Esophagus squamous epithelium (tissue), 5 donors: ENCODE measurements around the gene CENPA. TPM values are rescaled to one million over a fixed set of nuclear protein-coding genes. Genes with fewer than 3 reads are reported as not detected.
"Not testable (repeated sequence)": the region's sequence is repeated elsewhere in the genome, so short reads cannot be mapped to it uniquely, and the experiment has no call there.

Experiments used
- DNase-seq: peaks from one replicate; lab custom pipeline; 2025; lab: John Stamatoyannopoulos, UW
- H3K27ac ChIP-seq, 4 donors: fragments of 200-600 bp; sonication (generic); one replicate each; pipeline ENCODE4 v1.5.1; 2016 to 2019; ENCODE audit warnings: mild to moderate bottlenecking in 1 of 4
- H3K27me3 ChIP-seq, 4 donors: fragments of 200-600 bp; sonication (generic); 1 replicate in 3 of 4; 2 replicates in 1 of 4; pipeline versions ENCODE4 v1.5.1 to v1.6.0; 2017 to 2021; ENCODE audit warnings: antibody characterized with exemption in 1 of 4
- H3K36me3 ChIP-seq, 3 donors: fragments of 200-600 bp; sonication (generic); one replicate each; pipeline ENCODE4 v1.5.1; 2016 to 2019
- H3K4me1 ChIP-seq, 3 donors: fragments of 200-600 bp; sonication (generic); one replicate each; pipeline ENCODE4 v1.5.1; 2017 to 2019
- H3K4me3 ChIP-seq, 4 donors: fragments of 200-600 bp; sonication (generic); 1 replicate in 3 of 4; 2 replicates in 1 of 4; pipeline ENCODE4 v1.5.1; 2016 to 2019; ENCODE audit warnings: mild to moderate bottlenecking in 2 of 4, moderate library complexity in 1 of 4
- H3K9me3 ChIP-seq, 3 donors: fragments of 200-600 bp; sonication (generic); one replicate each; pipeline ENCODE4 v1.5.1; 2016 to 2019
- CTCF ChIP-seq, 6 experiments: fragments of 450-650 bp in 4 of 6; fragments of 200-600 bp in 2 of 6; sonication (generic) in 2 of 6; IDR thresholded peaks; one replicate each; pipeline ENCODE4 v1.5.1; 2016 to 2019; ENCODE audit warnings: antibody characterized with exemption in 6 of 6, mild to moderate bottlenecking in 4 of 6, moderate library complexity in 4 of 6
- POLR2A ChIP-seq, 4 donors: fragments of 450-650 bp; IDR thresholded peaks; one replicate each; pipeline ENCODE4 v1.6.1; 2017; ENCODE audit warnings: antibody characterized with exemption in 4 of 4, mild to moderate bottlenecking in 4 of 4, moderate library complexity in 3 of 4
- WGBS, 2 donors: methylation state at CpG; one replicate each; pipeline ENCODE4 v1.1.5; 2018; 5-methylcytosine and 5-hydroxymethylcytosine counted together
- intact Hi-C: fragments of 100-400 bp; cut with DNase I; formaldehyde crosslinking; loops from one replicate; pipeline ENCODE4 v1.15.0; 2022
- total RNA-seq, 4 donors: library from RNA; depleted of rRNA; stranded (reverse); fragments of >200 nt; gene quantifications; one replicate each; pipeline ENCODE4 v1.1.0, GENCODE V29; 2016
- donor health status: DM: yes; HTN: yes; CAD: no.

The CENPA gene
- total RNA-seq, 4 donors from 2014 or later: 3.4 to 12.4 (median 5.0) TPM

GRCh38 chr2:26745609-26746327 is 40.1 kb upstream of the CENPA start:
- intact Hi-C loops: no loop called here
- Histone ChIP-seq H3K9me3 (no peaks in the 10 kb centered on the region), H3K4me1 (peaks cover 0 to 18% (median 0%) of the 10 kb centered on the region in 3 donors), H3K27ac (no peak overlapping the region), H3K36me3 (no peaks in the 10 kb centered on the region), H3K4me3 (no peak overlapping the region), H3K27me3 (no peaks in the 10 kb centered on the region)
- TF ChIP-seq POLR2A (IDR thresholded peaks at IDR 0.05) (no peak), CTCF (IDR thresholded peaks at IDR 0.05) (peak; percentile 67 to 95 (median 92))
- WGBS, 2 donors: 30 to 33% methylated on average over 8 to 9 of the region's 9 CpGs
- DNase-seq: no peak

- intact Hi-C loops: no loop called here
- DNase-seq: no peak
- no peak overlapping the region for H3K4me3 ChIP-seq
- 52 to 69% methylated on average over 3 of the region's 3 CpGs for WGBS, 2 donors
- no peaks in the 10 kb centered on the region for H3K9me3 ChIP-seq
- no peak overlapping the region for H3K27ac ChIP-seq
- TF ChIP-seq CTCF (IDR thresholded peaks at IDR 0.05): no peak
- no peak for TF ChIP-seq POLR2A (IDR thresholded peaks at IDR 0.05)
- H3K36me3 ChIP-seq: no peaks in the 10 kb centered on the region
- H3K27me3 ChIP-seq: no peaks in the 10 kb centered on the region
- peaks cover 0 to 13% (median 0%) of the 10 kb centered on the region in 3 donors for H3K4me1 ChIP-seq
Observed at GRCh38 chr2:26746934-26747333, 38.9 kb upstream of the CENPA start.

GRCh38 chr2:26749787-26750420 is 36.0 kb upstream of the CENPA start:
- peaks cover 0 to 23% (median 0%) of the 10 kb centered on the region in 3 donors for H3K4me1 ChIP-seq
- H3K27ac ChIP-seq, H3K27me3 ChIP-seq, H3K36me3 ChIP-seq, H3K4me3 ChIP-seq, H3K9me3 ChIP-seq, DNase-seq, intact Hi-C loops: not testable (repeated sequence)
- WGBS, 2 donors: 48% methylated on average over 7 of the region's 8 CpGs

- H3K4me3 ChIP-seq, intact Hi-C loops, H3K9me3 ChIP-seq, DNase-seq, H3K27ac ChIP-seq, H3K27me3 ChIP-seq, H3K36me3 ChIP-seq: not testable (repeated sequence)
- 83 to 91% methylated on average over 11 of the region's 11 CpGs for WGBS, 2 donors
- peaks cover 0 to 28% (median 5%) of the 10 kb centered on the region in 3 donors for H3K4me1 ChIP-seq
Observed at GRCh38 chr2:26750467-26750866, 35.4 kb upstream of the CENPA start.

- Histone ChIP-seq H3K9me3 (no peaks in the 10 kb centered on the region), H3K36me3 (no peaks in the 10 kb centered on the region), H3K27me3 (no peaks in the 10 kb centered on the region), H3K27ac (no peak overlapping the region), H3K4me3 (no peak overlapping the region), H3K4me1 (peaks cover 0 to 50% (median 13%) of the 10 kb centered on the region in 3 donors)
- TF ChIP-seq POLR2A (IDR thresholded peaks at IDR 0.05) (no peak), CTCF (IDR thresholded peaks at IDR 0.05) (no peak)
- intact Hi-C loops: no loop called here
- no peak for DNase-seq
- WGBS, 2 donors: 66 to 74% methylated on average over 3 of the region's 3 CpGs
Observed at GRCh38 chr2:26752656-26753055, 33.2 kb upstream of the CENPA start.

- H3K9me3 ChIP-seq: no peaks in the 10 kb centered on the region
- H3K27me3 ChIP-seq: no peaks in the 10 kb centered on the region
- no peak overlapping the region for H3K4me3 ChIP-seq
- peaks cover 0 to 64% (median 24%) of the 10 kb centered on the region in 3 donors for H3K4me1 ChIP-seq
- TF ChIP-seq CTCF (IDR thresholded peaks at IDR 0.05): no peak
- TF ChIP-seq POLR2A (IDR thresholded peaks at IDR 0.05): no peak
- intact Hi-C loops: no loop called here
- 93 to 94% methylated on average over 4 of the region's 4 CpGs for WGBS, 2 donors
- no peak for DNase-seq
- H3K27ac ChIP-seq: peak overlapping the region in 1 of 4 donors; percentile 49
- H3K36me3 ChIP-seq: no peaks in the 10 kb centered on the region
Observed at GRCh38 chr2:26754539-26754938, 31.3 kb upstream of the CENPA start.
